HepG2 (cell line): ENCODE results near the gene SHISAL1. TPM values are rescaled to one million over a fixed set of nuclear protein-coding genes. Genes with fewer than 3 reads are reported as not detected.

Experiments used
- ATAC-seq: fragments of 200-7000 bp; cut with Tn5 transposase; 3 replicates; pipeline ENCODE4 v1.9.1; 2020; ENCODE audit warnings: mild to moderate bottlenecking, moderate library complexity
- BruUV-seq: library from RNA; stranded (reverse); fragments of 400-500 nt; replicated peaks from 2 replicates; lab custom pipeline; 2021; lab: Mats Ljungman, UMichigan
- CTCF ChIA-PET: fragments of 300-600 bp; formaldehyde crosslinking; extraction: SDS; loops from one replicate; lab custom pipeline; 2021; ENCODE audit warnings: low total read pairs, inconsistent platforms, low intra/inter-chr PET ratio; lab: Yijun Ruan, JAX
- POLR2A ChIA-PET: fragments of 350-600 bp; sonication (Branson Sonifier 250); formaldehyde crosslinking; loops from one replicate; lab custom pipeline; 2020; ENCODE audit warnings: antibody characterized with exemption, inconsistent platforms; lab: Yijun Ruan, JAX
- DNase-seq: peaks from one replicate; pipeline ENCODE4 v3.0.0-alpha.2; 2015; ENCODE audit warnings: low spot score
- FAIRE-seq: peaks from 3 replicates; lab custom pipeline; 2011; peaks lifted over from hg19 to GRCh38; lab: Jason Lieb, UNC
- H2AFZ ChIP-seq: one replicate; pipeline ENCODE4 v1.6.1; 2011; ENCODE audit warnings: low read length, inconsistent platforms
- H3K27ac ChIP-seq: fragments of 300-600 bp; 3 replicates; pipeline ENCODE4 v1.8.0; 2011; ENCODE audit warnings: mixed run types, mild to moderate bottlenecking, mixed read lengths, low read length, inconsistent platforms; ENCODE audit not compliant: insufficient read depth; ENCODE audit errors: extremely low read length
- H3K27me3 ChIP-seq, 2 experiments: fragments of 200-600 bp in 1 of 2; 2 replicates in 1 of 2; 3 replicates in 1 of 2; pipeline versions ENCODE4 v1.6.0 to v1.8.0; 2011; ENCODE audit warnings: low read length in 2 of 2, mild to moderate bottlenecking in 2 of 2, moderate library complexity in 2 of 2, inconsistent platforms in 1 of 2; ENCODE audit not compliant: insufficient read depth in 2 of 2, control insufficient read depth in 1 of 2
- H3K36me3 ChIP-seq, 2 experiments: fragments of 200-600 bp in 1 of 2; replicated peaks in 1 of 2; 2 replicates in 1 of 2; 3 replicates in 1 of 2; pipeline versions ENCODE4 v1.5.1 to v1.8.0; 2011; ENCODE audit warnings: low read length in 2 of 2, inconsistent platforms in 1 of 2; ENCODE audit not compliant: insufficient read depth in 2 of 2, control insufficient read depth in 1 of 2
- H3K4me1 ChIP-seq: 2 replicates; pipeline ENCODE4 v1.5.1; 2012; ENCODE audit warnings: low read length, inconsistent platforms; ENCODE audit not compliant: insufficient read depth
- H3K4me2 ChIP-seq: 2 replicates; pipeline ENCODE4 v1.6.0; 2011; ENCODE audit warnings: low read depth, low read length, inconsistent platforms
- H3K4me3 ChIP-seq, 3 experiments: fragments of 200-600 bp in 1 of 3; sonication (generic), shearing (Covaris generic) in 1 of 3; replicated peaks in 1 of 3; 2 replicates each; pipeline ENCODE4 v1.5.1; 2011 to 2016; ENCODE audit warnings: low read length in 3 of 3, inconsistent platforms in 2 of 3, low read depth in 2 of 3, mild to moderate bottlenecking in 2 of 3, control low read depth in 1 of 3, mixed read lengths in 1 of 3; ENCODE audit not compliant: insufficient read depth in 1 of 3
- H3K79me2 ChIP-seq: one replicate; pipeline ENCODE4 v1.6.1; 2011; ENCODE audit warnings: low read length, inconsistent platforms; ENCODE audit not compliant: insufficient read depth
- H3K9ac ChIP-seq: 2 replicates; pipeline ENCODE4 v1.6.0; 2011; ENCODE audit warnings: mild to moderate bottlenecking, low read depth, low read length, inconsistent platforms; ENCODE audit not compliant: insufficient read depth
- H3K9me3 ChIP-seq: 2 replicates; pipeline ENCODE4 v1.5.1; 2012; ENCODE audit warnings: mild to moderate bottlenecking, low read length
- H4K20me1 ChIP-seq: 2 replicates; pipeline ENCODE4 v1.6.0; 2011; ENCODE audit warnings: inconsistent platforms, mild to moderate bottlenecking, low read length, moderate library complexity; ENCODE audit not compliant: insufficient read depth
- CSRNP2 ChIP-seq: sonication (generic); formaldehyde crosslinking; conservative IDR thresholded peaks from 2 replicates; pipeline ENCODE4 v1.8.0; 2022; ENCODE audit warnings: low read depth, missing genetic modification reagents
- ISX ChIP-seq: sonication (generic); formaldehyde crosslinking; conservative IDR thresholded peaks from 2 replicates; pipeline ENCODE4 v1.5.0; 2020; ENCODE audit warnings: missing genetic modification reagents
- MEF2D ChIP-seq: sonication (generic); formaldehyde crosslinking; IDR thresholded peaks from 2 replicates; pipeline ENCODE4 v1.5.1; 2020; ENCODE audit warnings: mild to moderate bottlenecking, missing genetic modification reagents
- MTF1 ChIP-seq: sonication (generic); formaldehyde crosslinking; IDR thresholded peaks from 2 replicates; pipeline ENCODE4 v1.5.0; 2020; ENCODE audit warnings: missing genetic modification reagents
- PRDM4 ChIP-seq: sonication (generic); formaldehyde crosslinking; IDR thresholded peaks from 2 replicates; pipeline ENCODE4 v1.9.0; 2021; ENCODE audit warnings: missing genetic modification reagents, borderline replicate concordance
- ZNF256 ChIP-seq: sonication (generic); formaldehyde crosslinking; conservative IDR thresholded peaks from 2 replicates; pipeline ENCODE4 v1.4.0; 2020; ENCODE audit warnings: missing genetic modification reagents
- ZNF512 ChIP-seq: sonication (generic); formaldehyde crosslinking; IDR thresholded peaks from 2 replicates; pipeline ENCODE4 v1.4.0; 2020; ENCODE audit warnings: mild to moderate bottlenecking, missing genetic modification reagents
- ZNF543 ChIP-seq: sonication (generic); formaldehyde crosslinking; IDR thresholded peaks from 2 replicates; pipeline ENCODE4 v1.4.0; 2020; ENCODE audit warnings: mild to moderate bottlenecking, missing genetic modification reagents
- ZNF709 ChIP-seq: sonication (generic); formaldehyde crosslinking; IDR thresholded peaks from 2 replicates; pipeline ENCODE4 v1.5.0; 2020; ENCODE audit warnings: mild to moderate bottlenecking, missing genetic modification reagents
- ZNF776 ChIP-seq: sonication (generic); formaldehyde crosslinking; IDR thresholded peaks from 2 replicates; pipeline ENCODE4 v1.4.0; 2020; ENCODE audit warnings: mild to moderate bottlenecking, missing genetic modification reagents
- WGBS: methylation state at CpG from one replicate; pipeline ENCODE4 v1.1.6; 2017; ENCODE audit warnings: low lambda C conversion rate; 5-methylcytosine and 5-hydroxymethylcytosine counted together
- in situ Hi-C: cut with HindIII; loops from 2 replicates; pipeline ENCODE4 v1.10.0; 2017; ENCODE audit warnings: low pct_unique_long_range_greater_than_20kb; ENCODE audit not compliant: extremely low pct_ligation_motif_present
- intact Hi-C: fragments of 100-400 bp; cut with micrococcal nuclease; formaldehyde crosslinking; loops from one replicate; pipeline ENCODE4 v1.10.0; 2022; ENCODE audit not compliant: unreplicated experiment
- polyA plus RNA-seq, 8 experiments: library from polyadenylated mRNA; depleted of rRNA in 3 of 8; stranded (reverse) in 7 of 8; unstranded in 1 of 8; fragments of >200 nt; fragmentation: Illumina TruSeq in 4 of 8; extraction: Trizol in 4 of 8; gene quantifications; 2 replicates each; pipeline versions ENCODE4 v1.2.1 to v1.2.3, GENCODE V29; 2011 to 2016; ENCODE audit warnings: low read depth in 4 of 8, missing spikeins in 1 of 8, mixed read lengths in 1 of 8; ENCODE audit not compliant: insufficient read depth in 1 of 8
- total RNA-seq, 5 experiments: library from RNA; depleted of rRNA; stranded (reverse); fragments of >200 nt; fragmentation: Illumina TruSeq; extraction: Trizol; gene quantifications; 2 replicates each; pipeline ENCODE4 v1.2.3, GENCODE V29; 2016; ENCODE audit warnings: low read depth in 1 of 5
- TF ChIP-seq, protein P1 (sequence below): sonication (generic); formaldehyde crosslinking; IDR thresholded peaks from 2 replicates; pipeline ENCODE4 v1.4.0; 2020; ENCODE audit warnings: missing genetic modification reagents

The SHISAL1 gene
- total and polyA plus RNA-seq, 2 of the 13 experiments (the other 11 are each of a cell fraction or from before 2014, with no cell fraction given): not detected

- TF ChIP-seq ZNF256 (CRISPR knock-in tag): no peak
- TF ChIP-seq MEF2D (CRISPR knock-in tag): no peak
- TF ChIP-seq, all 625 proteins: peak for 0
- BruUV-seq: no TSS peak
- no peak overlapping the region for H3K27ac ChIP-seq
- no peaks in the 10 kb centered on the region for H4K20me1 ChIP-seq
- FAIRE-seq (no peak), DNase-seq (no peak), ATAC-seq (no peak)
- no peak overlapping the region for H3K4me3 ChIP-seq
- intact Hi-C loops: loop anchor here (1.0 kb wide), 1 partner anchor 18 kb away; no protein-coding TSS in a partner anchor
- no peaks in the 10 kb centered on the region for H3K9me3 ChIP-seq
- H3K36me3 ChIP-seq: no peaks in the 10 kb centered on the region
- in situ Hi-C loops: no loop called here
- no peaks in the 10 kb centered on the region for H3K4me1 ChIP-seq
- no peak overlapping the region for H3K4me2 ChIP-seq
- no peak overlapping the region for H2AFZ ChIP-seq
- no peak overlapping the region for H3K9ac ChIP-seq
- POLR2A ChIA-PET: no interaction called here
- 61% methylated on average over 4 of the region's 6 CpGs for WGBS
- CTCF ChIA-PET: no interaction called here
- H3K79me2 ChIP-seq: no peaks in the 10 kb centered on the region
- peaks cover 0 to 6% of the 10 kb centered on the region in 2 experiments; a peak in 2 of 5 replicates for H3K27me3 ChIP-seq
Measured at GRCh38 chr22:44218071-44218470, 94.7 kb downstream of the SHISAL1 start.

DNA sequence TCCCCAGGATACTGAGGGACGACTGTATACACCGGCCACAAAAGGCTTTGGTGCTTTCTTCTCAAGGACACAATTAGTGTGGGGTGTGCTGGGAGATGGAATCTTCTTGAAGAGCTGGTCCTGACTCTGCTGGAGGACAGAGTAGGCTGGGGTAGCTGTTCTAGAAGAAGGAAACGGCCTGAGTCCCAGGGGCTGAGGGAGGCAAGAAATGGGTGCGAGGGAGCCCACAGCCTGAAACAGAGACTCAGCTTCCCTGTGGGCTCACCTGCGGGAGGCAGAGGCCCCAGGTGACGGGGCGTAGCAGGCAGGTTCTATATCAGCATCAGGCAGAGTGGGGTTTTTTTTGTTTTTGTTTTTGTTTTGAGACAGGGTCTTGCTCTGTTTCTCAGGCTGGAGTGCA lies 95.4 kb downstream of the SHISAL1 start:
- Histone ChIP-seq H3K4me3 (no peak overlapping the region), H3K36me3 (no peaks in the 10 kb centered on the region), H3K4me1 (no peaks in the 10 kb centered on the region), H3K27ac (no peak overlapping the region), H2AFZ (no peak overlapping the region), H4K20me1 (no peaks in the 10 kb centered on the region), H3K79me2 (no peaks in the 10 kb centered on the region), H3K9ac (no peak overlapping the region), H3K4me2 (no peak overlapping the region), H3K9me3 (no peaks in the 10 kb centered on the region), H3K27me3 (peaks cover 0 to 6% of the 10 kb centered on the region in 2 experiments; a peak in 2 of 5 replicates)
- no TSS peak for BruUV-seq
- intact Hi-C loops (no loop called here), in situ Hi-C loops (no loop called here)
- DNase-seq (no peak), FAIRE-seq (no peak), ATAC-seq (no peak)
- WGBS: 8% methylated on average over 7 of the region's 7 CpGs
- POLR2A ChIA-PET: no interaction called here
- CTCF ChIA-PET: no interaction called here
- TF ChIP-seq CSRNP2 (no peak), ZNF709 (CRISPR knock-in tag) (no peak), PRDM4 (CRISPR knock-in tag) (no peak), ZNF776 (CRISPR knock-in tag) (no peak), ISX (no peak), MTF1 (CRISPR knock-in tag) (no peak), MEF2D (CRISPR knock-in tag) (no peak), ZNF512 (CRISPR knock-in tag) (no peak), ZNF543 (CRISPR knock-in tag) (no peak)
- TF ChIP-seq, protein P1, sequence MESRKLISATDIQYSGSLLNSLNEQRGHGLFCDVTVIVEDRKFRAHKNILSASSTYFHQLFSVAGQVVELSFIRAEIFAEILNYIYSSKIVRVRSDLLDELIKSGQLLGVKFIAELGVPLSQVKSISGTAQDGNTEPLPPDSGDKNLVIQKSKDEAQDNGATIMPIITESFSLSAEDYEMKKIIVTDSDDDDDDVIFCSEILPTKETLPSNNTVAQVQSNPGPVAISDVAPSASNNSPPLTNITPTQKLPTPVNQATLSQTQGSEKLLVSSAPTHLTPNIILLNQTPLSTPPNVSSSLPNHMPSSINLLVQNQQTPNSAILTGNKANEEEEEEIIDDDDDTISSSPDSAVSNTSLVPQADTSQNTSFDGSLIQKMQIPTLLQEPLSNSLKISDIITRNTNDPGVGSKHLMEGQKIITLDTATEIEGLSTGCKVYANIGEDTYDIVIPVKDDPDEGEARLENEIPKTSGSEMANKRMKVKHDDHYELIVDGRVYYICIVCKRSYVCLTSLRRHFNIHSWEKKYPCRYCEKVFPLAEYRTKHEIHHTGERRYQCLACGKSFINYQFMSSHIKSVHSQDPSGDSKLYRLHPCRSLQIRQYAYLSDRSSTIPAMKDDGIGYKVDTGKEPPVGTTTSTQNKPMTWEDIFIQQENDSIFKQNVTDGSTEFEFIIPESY (CRISPR knock-in tag): no peak
